ENCODE data around the gene HYOU1.

The HYOU1 gene

DNA sequence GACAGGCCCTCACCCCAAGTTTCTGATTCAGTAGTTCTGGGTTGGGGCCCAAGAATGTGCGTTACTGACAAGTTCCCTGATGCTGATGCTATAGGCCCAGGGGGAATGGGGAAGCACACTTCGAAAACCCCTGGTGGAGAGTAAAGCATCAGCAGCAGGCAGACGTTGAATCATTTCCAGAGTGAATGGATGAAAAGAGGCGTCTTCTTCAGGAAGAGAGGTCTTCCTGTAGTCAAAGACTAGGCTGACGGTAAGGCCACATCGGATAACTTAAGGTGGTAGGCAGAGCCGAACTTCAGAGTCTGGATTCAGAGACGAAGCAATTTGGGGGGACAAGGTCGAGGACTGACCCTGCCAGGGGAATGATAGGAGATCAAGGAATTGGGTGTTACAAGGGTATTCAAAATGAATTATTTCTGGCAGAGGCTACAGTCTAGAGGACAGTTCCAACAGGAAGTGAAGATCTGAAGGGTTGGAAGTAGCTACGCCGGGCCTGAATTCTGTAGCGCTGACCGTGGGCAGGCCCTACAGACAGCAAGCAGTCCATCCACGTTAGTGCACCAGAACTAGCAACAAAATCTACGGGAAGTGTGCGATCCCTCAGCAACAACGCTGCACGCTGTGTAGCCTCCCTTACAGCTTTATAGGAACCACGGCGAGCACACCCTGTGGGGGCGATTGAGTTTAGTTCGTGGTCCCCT lies 59.9 kb downstream of the HYOU1 start:
- Histone ChIP-seq H3K36me3 (ENCODE audit: insufficient read depth) (peaks cover 4% of the 10 kb centered on the region; the same call in 1 of the 2 replicates), H3K4me2 (peak overlapping the region; percentile 68), H3K4me3 (IDR thresholded peaks at IDR 0.05; ENCODE audit: insufficient read depth, low read depth, low read length) (no peak overlapping the region), H3K27me3 (ENCODE audit: insufficient read depth, low read depth) (no peaks in the 10 kb centered on the region), H3K79me2 (ENCODE audit: insufficient read depth, low read depth) (no peaks in the 10 kb centered on the region), H3K9ac (peak overlapping the region; percentile 44; the same call in 1 of the 2 replicates), H3K4me1 (ENCODE audit: low read depth, poor library complexity, severe bottlenecking) (no peaks in the 10 kb centered on the region), H4K20me1 (ENCODE audit: insufficient read depth) (no peaks in the 10 kb centered on the region), H2AFZ (ENCODE audit: low read depth) (peak overlapping the region; percentile 87), H3K27ac (peak overlapping the region; percentile 42; the same call in 1 of the 2 replicates)
- no peak for TF ChIP-seq CTCF (conservative IDR thresholded peaks at IDR 0.05; ENCODE audit: low read depth, low read length)

Data from KMS-11 (cell line).